Effector CD8-positive, alpha-beta T cell (primary cell): ENCODE results near the gene P2RX7.
"Not testable (repeated sequence)": the region's sequence is repeated elsewhere in the genome, so short reads cannot be mapped to it uniquely, and the experiment has no call there.

Source experiments
- DNase-seq: peaks from one replicate; lab custom pipeline; 2025; lab: John Stamatoyannopoulos, UW

P2RX7 gene

DNA sequence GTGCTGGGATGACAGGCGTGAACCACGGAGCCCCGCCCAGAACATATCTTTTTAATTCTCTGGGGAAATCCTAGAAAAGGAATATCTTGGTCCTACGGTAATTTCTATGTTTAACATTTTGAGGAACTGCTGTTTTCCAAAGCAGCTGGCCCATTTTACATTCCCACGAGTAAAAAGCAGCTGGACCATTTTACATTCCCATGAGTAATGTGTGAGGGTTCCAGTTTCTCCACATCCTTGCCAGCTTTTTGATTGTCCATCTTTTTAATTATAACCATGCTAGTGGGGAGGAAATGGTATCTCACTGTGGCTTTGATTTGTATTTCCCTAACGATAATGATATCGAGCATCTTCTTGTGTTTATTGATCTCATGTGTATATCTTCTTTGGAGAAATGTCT lies 72.8 kb downstream of the P2RX7 start:
- DNase-seq: no peak

DNA sequence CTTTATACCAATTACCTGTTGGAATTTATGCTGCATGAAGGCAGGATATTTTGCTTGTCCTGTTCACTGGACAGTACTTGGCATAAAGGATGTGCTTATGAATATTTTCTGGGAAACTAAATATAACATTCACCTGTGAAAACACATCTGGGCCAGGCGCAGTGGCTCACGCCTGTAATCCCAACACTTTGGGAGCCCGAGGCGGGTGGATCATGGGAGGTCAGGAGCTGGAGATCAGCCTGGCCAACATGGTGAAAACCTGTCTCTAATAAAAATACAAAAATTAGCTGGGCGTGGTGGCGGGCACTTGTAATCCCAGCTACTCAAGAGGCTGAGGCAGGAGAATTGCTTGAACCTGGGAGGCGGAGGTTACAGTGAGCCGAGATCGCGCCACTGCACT lies 75.9 kb downstream of the P2RX7 start:
- not testable (repeated sequence) for DNase-seq

DNA sequence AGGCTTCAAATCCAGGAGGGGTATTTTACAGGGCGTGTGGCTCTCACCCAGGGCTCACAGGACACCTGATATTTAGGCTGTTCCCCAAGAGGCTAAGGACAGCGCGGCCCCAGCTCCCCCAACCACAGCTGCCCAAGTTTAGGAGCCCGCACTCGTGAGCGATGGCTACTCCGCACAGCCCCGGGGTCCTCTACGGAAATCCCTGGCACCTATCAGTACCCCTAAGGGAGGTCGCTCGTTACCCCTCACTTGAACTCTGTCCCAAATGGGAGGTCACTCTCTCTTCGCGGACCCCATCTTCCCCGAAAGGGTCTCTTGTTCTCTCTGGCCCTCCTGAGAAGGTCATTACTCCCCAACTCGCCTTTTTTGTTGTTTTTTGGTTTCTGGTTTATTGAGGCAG lies 76.5 kb downstream of the P2RX7 start:
- DNase-seq: no peak

DNA sequence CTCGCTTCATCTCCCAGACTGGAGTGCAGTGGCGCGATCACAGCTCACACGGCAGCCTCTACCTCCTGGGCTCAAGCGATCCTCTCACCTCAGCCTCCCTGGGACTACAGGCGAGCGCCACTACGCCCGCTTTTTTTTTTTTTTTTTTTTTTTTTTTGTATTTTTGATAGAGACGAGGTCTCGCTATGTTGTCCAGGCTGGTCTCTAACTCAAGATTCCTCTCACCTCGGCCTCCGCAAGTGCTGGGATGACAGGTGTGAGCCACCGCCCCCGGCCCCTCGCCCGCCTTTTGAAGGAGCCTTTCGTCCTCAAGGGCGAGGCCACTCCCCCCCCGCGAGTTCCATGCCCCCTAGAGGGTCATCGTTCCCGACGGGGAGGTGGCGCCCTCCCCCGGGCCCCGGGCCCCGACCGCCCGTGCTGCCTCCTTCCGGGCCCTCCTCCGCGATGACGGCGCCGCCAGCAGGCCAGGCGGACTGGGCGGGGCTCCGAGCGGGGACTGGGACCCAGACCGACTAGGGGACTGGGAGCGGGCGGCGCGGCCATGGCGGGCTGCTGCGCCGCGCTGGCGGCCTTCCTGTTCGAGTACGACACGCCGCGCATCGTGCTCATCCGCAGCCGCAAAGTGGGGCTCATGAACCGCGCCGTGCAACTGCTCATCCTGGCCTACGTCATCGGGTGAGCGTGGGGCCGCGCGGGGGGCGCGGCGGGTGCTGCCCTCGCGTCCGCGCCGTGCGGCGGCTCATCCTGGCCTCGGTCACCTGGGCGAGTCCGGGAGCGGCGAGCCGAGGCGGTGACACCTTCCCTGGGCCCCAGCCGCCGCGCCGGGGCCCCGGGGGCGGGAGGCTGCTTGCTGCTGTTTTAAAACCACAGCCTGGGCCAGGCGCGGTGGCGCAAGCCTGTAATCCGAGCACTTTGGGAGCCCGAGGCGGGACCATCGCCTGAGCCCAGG lies 77.2 kb downstream of the P2RX7 start, which contains the start of gene P2RX4:
P2RX4 (plus strand) TSS at position 506 of the 949 bp plus-strand sequence; CDS start at position 542, 36 bp downstream.
- DNase-seq: peak; percentile 73

DNA sequence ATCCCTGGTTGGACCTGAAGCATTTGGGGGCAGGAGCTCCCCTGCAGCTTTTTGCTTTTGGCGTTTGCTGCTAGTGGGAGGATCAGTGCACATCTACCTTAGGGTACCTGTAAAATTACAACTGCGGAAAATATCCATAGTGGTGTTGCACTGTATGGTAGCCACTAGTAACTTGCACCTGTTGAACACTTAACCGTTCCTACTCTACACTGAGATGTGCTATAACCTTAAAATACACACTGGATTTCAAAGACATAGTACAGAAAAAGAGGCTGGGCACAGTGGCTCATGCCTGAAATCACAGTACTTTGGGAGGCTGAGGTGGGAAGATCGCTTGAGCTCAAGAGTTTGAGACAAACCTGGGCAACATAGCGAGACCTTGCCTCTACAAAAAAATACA lies 80.2 kb downstream of the P2RX7 start:
- DNase-seq: no peak

DNA sequence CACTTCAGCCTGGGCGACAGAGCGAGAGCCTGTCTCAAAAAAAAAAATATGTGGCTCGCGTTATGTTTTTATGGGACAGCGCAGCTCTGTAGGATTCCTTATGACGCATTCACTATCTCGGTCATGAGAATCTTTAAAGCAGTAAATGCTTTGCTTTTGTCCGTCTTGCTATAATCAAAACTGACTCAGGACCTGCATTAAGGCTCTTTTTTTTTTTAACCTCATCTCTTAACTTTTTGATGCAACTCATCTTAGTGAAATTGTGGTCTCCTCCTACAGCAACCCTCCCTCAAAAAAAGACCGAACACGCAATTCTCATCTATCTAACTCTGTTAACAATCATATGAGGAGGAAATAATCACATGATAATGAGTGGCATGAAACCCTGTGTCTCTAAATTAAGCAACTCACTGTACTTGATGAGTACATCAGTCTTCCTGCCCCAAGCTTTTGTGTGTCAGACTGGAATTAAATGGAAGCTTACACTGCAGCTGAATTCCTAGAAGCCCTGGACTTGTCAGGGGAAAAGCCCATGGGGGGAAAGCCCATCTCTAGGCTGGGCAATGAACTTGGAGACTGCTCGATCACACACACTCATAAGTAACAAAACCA lies 81.6 kb downstream of the P2RX7 start:
- no peak for DNase-seq

DNA sequence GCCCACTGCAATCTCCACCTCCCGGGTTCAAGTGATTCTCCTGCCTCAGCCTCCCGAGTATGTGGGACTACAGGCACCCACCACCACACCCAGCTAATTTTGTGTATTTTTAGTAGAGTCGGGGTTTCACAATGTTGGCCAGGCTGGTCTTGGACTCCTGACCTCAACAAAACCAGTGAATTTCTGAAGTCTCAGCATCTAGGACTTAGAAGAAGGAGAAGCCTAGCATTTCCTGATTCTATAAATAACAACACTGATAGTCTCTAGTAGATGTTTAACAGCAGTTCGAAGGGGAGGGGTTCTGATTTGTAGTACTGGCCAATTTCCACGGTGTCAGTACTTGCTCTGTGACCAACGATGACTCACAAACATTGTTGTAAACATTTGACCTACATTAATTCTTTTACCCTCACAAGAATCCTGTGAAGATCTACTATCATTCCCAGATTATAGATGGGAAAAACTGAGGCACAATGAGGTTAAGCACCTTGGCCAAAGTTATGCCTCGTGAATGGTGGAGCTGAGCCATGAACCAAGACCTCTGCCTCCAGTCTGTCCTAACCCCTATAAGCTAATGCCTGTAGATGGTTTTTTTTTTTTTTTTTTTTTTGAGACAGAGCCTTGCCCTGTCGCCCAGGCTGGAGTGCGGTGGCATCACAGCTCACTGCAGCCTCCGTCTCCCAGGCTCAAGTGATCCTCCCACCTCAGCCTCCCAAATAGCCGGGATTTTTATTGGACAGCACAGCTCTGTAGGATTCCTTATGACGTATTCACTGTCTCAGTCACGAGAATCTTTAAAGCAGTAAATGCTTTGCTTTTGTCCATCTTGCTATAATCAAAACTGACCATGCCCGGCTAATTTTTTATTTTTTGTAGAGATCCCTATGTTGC lies 82.4 kb downstream of the P2RX7 start:
- DNase-seq: no peak

DNA sequence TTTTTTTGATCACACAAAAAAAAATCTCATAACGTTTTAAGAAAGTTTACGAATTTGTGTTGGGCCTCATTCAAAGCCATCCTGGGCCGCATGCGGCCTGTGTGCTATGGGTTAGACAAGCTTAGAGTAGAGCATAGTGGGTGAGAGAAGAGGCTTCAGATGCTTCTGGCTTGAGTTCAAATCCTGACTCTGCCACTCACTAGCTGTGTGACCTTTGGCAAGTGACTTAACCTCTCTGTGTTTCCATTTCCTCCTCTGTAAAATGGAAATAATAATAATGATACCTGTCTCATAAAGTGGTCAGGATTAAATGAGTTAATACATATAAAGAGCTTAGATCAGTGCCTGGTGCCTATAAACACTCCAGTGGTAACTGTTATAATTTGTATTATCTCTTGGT lies 83.4 kb downstream of the P2RX7 start:
- DNase-seq: no peak

DNA sequence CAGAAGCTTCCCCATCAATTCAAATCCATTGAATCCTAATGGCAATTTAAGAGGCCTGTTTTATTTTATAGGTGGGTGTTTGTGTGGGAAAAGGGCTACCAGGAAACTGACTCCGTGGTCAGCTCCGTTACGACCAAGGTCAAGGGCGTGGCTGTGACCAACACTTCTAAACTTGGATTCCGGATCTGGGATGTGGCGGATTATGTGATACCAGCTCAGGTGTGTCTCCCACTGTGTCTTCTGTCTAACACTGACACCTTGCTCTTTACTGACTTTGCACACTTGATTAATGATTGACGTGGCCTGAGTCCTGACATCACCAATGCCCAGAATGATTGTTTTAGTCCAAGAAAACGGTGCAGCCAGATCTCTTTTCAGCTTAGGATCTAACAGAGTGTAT lies 84.4 kb downstream of the P2RX7 start:
- DNase-seq: no peak

DNA sequence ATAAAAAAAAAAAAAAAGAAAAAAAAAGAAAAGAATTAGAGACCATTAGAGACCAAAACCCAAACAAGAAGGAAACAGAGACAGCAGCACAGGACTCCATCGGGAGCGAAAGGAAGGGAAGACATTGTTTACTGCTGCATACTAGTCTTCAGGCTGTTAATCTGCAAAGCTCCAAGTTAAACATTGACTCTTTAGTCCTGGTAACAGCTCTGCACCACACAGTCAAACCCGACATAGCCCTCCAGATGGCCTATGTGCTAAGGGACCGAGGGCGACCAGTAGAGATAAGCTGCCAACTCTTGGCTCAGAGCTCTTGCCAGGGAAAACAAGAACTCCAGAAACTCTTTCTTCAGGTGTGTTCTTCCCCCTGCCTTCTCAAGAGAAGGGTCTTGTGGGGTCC lies 85.1 kb downstream of the P2RX7 start:
- DNase-seq: no peak

DNA sequence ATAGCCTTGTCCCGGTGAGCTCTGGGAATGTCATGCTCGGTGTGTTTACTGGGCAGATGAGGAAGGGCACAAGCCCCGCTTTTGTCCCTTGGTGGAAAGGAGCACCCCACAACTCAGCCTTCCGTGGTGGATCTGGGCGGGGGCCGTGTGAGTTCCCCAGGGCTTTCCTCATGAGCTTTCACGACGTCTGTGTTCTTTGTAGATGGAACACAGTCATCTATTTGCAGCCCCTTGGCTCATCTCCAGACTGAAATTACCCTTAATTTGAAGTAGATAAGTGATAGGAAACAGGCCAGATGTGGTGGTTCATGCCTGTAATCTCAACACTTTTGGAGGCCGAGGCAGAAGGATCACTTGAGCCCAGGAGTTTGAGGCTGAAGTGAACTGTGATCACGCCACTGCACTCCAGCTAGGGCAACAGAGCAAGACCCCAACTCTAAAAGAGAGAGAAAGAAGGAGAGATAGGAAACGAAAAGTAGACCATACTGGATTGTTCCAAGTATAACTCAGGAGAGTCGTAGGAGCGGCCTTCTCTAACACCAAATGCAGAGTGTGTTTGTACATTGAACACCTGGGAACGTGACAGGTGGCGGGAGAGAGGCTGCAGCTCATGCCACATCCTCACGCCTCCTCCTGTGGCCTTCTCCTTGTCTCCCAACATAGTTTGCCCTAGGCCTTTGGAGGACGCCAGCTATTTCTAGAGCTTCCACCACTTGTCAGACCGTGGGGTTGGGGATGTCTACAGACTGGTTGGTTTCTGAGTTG lies 86.1 kb downstream of the P2RX7 start:
- DNase-seq: no peak

DNA sequence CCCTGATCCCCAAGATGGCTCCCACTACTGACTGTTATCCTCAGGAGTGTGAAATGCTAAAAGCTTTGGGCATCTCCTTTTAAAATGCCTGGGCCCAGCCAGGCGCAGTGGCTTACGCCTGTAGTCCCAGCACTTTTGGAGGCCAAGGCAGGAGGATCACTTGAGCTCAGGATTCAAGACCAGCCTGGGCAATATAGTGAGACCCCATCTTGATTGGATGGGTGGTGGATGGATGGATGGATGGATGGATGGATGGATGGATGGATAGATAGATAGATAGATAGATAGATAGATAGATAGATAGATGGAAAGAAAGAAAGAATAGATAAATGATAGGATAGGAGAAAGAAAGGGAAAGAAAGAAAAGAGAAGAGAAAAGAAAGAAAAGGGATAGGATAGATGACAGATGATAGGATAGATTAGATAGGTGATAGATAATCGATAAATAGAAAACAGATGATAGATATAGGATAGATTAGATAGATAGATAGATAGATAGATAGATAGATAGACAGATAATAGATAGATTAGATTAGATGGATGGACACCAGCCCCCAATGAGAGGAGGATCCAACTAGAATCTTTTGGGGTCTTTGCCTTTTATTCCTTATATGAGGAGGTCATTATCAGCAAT lies 86.8 kb downstream of the P2RX7 start:
- no peak for DNase-seq

DNA sequence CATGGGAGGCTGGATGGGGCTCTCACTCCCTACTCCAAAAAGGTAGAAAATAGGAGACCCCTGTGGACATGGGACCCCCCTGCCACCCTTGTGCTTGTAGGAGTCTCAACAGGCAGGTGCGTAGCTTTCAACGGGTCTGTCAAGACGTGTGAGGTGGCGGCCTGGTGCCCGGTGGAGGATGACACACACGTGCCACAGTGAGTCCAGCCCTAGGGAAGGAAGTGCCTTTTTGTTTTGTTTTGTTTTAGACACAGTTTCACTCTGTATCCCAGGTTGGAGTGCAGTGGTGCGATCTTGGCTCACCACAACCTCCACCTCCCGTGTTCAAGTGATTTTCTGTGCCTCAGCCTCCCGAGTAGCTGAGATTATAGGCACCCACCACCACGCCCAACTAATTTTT lies 90.2 kb downstream of the P2RX7 start:
- no peak for DNase-seq

DNA sequence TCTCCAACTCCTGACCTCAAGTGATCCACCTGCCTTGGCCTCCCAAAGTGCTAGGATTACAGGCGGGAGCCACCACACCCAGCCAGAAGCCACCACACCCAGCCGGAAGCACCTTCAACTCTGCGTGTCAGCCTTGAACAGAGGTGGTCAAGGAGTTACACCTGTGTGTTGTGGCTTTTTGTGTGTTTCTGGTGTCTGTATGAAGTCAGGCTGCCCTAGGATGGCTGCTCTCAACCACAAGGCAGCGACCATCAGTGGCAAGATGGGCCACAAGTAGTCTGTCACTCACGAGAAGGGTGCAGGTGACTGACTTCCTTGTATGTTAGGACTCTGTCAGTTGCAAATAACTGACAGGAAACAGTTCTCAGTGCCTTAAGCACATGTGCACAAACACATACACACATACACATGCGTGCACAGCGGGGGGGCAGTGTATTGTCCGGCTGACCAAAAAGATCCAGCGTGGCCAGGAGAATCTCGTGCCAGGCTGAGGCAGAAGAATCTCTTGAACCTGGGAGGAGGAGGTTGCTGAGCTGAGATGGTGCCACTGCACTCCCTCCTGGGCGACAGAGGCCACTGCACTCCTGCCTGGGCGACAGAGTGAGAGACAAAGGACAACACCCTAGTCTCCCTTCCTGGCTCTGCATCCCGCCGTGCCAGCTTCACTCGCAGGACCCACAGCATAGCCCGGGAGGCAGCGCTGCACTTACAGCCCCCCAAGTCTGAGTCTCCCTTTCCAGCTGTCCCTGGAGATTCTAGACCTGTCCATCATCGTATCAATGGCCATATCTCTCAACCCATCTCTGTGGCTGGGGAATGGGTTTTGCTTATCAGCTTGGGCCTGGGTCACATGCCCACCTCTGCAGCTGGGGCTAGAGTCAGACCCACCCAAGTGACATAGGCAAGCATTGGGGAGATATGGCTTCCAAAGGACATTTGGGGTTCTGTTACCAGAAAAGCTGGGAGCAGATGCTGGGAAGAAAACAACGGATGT lies 90.9 kb downstream of the P2RX7 start:
- no peak for DNase-seq

DNA sequence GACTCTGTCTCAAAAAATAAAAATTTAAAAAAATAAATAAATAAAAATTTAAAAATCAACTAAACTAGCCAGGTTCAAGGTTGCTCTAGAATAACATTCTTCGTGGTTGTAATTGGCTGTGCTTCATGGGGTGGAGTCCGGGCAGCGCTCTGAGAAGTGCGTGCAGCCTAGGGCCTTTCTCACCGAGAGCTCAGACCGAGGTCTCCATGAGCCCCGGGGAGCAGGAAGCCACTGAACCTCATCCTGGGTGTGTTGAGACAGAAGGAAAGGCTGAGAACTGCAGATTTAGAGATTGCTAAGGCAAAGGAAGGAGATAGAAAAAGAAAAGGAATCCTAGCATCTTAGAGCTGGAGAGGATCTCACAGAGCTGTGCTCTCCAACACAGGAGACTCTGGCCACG lies 91.9 kb downstream of the P2RX7 start:
- no peak for DNase-seq

DNA sequence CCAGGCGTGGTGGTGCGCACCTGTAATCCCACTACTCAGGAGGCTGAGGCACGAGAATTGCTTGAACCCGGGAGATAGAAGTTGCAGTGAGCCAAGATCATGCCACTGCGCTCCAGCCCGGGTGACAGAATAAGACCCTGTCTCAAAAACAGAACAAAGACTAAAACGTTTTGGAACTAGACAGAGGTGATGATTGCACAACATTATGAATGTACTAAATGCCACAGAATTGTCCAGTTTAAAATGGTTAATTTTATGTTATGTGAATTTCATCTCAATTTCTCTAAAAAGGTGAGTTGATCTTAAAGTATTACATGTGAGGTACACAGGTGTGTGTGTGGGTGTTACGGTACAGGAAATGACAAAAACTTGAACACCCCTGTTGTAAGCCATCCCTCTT lies 93.7 kb downstream of the P2RX7 start:
- DNase-seq: no peak

DNA sequence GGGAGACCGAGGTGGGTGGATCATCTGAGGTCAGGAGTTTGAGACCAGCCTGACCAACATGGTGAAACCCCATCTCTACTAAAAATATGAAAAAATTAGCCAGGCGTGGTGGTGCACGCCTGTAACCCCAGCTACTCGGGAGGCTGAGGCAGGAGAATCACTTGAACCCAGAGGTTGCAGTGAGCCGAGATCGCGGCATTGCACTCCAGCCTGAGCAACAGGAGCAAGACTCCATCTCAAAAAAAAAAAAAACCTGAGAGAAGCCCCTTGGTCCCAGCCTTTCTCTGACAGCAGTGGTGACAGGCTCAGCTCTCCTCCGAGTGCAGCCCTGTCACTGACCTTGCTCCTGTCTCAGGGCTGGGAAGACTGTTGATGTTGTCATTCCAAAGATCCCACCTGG lies 94.2 kb downstream of the P2RX7 start:
- not testable (repeated sequence) for DNase-seq

DNA sequence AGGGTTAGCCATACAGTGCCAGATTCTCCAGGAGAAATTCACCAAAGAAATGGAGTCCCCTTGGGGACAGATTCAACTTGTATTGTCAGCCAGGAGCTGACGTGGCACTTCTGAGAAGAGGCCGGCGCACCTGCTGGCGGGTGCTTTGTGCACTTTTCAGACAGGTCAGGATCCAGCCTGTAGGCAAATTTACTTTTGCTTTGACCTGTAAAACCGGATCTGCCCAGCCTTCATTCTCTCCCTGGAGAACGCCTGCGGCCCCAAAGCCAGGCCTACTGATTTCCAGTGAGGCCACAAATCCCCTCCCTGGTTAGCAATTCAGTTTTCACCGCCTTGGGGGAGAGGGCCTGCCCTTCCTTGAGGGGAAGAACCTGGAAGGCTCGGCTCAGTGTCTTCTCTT lies 94.6 kb downstream of the P2RX7 start:
- no peak for DNase-seq

DNA sequence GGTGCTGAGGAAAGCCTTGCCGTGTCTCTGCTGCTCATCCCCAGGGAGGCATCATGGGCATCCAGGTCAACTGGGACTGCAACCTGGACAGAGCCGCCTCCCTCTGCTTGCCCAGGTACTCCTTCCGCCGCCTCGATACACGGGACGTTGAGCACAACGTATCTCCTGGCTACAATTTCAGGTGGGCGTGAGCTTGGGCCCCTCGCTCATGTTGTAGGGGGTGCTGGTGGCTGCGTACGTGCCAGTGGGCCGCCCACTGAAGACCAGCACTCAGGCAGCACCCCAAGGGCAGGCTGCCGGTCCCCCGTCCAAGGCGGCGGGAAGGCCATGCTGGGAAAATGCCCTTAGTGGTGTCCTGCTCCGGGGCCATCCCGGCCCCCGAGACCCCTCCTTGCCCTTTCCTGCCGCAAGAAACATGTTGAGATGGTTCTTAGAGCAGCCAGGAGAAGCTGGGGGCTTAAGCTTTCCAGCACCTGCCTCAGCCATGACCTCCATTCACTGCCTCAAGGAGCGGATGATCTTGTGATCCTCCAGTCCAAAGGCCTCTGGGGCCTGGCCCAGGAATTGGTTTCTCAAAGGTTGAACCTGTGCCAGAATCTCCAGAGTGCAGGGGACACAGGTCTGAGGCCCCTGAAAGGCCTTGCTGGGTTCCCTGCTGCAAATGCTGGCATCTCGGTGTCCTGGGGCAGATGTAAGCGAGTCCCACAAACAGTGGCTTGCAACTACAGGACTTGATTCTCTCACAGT lies 96.4 kb downstream of the P2RX7 start:
- DNase-seq: no peak
